PC-9 (cell line): ENCODE data around the gene GVQW3. TPM values are rescaled to one million over a fixed set of nuclear protein-coding genes. Genes with fewer than 3 reads are reported as not detected.
"Not testable (repeated sequence)": the region's sequence is repeated elsewhere in the genome, so short reads cannot be mapped to it uniquely, and the experiment has no call there.

Experiments
- BruUV-seq: library from RNA; stranded (reverse); fragments of 400-500 nt; replicated peaks from 2 replicates; lab custom pipeline; 2021; lab: Mats Ljungman, UMichigan
- CTCF ChIA-PET: fragments of 300-600 bp; sonication (Branson Sonifier 250); formaldehyde crosslinking; loops from one replicate; lab custom pipeline; 2022; ENCODE audit warnings: antibody characterized with exemption; lab: Charles Lee
- POLR2A ChIA-PET: fragments of 300-600 bp; sonication (Branson Sonifier 250); formaldehyde crosslinking; loops from one replicate; lab custom pipeline; 2022; ENCODE audit warnings: antibody characterized with exemption; ENCODE audit not compliant: unreplicated experiment; lab: Charles Lee
- DNase-seq, 2 experiments: peaks; one replicate each; pipeline versions ENCODE4 v3.0.0 to v3.0.0-alpha.2; 2015 to 2022; ENCODE audit warnings: mixed read lengths in 1 of 2
- H2AFZ ChIP-seq: fragments of 200-600 bp; sonication (generic); 2 replicates; pipeline ENCODE4 v1.8.1; 2017; ENCODE audit warnings: antibody characterized with exemption
- H3F3A ChIP-seq: fragments of 200-600 bp; sonication (generic); 2 replicates; pipeline ENCODE4 v1.8.1; 2017; ENCODE audit warnings: antibody characterized with exemption, mild to moderate bottlenecking, low read depth; ENCODE audit not compliant: insufficient read depth
- H3K27ac ChIP-seq: fragments of 200-600 bp; sonication (generic); 2 replicates; pipeline ENCODE4 v1.6.1; 2016; ENCODE audit warnings: mixed run types
- H3K27me3 ChIP-seq: fragments of 200-600 bp; sonication (generic); 2 replicates; pipeline ENCODE4 v1.6.1; 2016; ENCODE audit warnings: low read depth, mixed run types; ENCODE audit not compliant: insufficient read depth
- H3K36me3 ChIP-seq: fragments of 200-600 bp; sonication (generic); 2 replicates; pipeline ENCODE4 v1.6.1; 2016; ENCODE audit warnings: low read depth, mixed run types
- H3K4me1 ChIP-seq: fragments of 200-600 bp; sonication (generic); replicated peaks from 2 replicates; pipeline ENCODE4 v1.6.1; 2016; ENCODE audit warnings: mixed run types; ENCODE audit not compliant: insufficient read depth
- H3K4me2 ChIP-seq: fragments of 200-600 bp; sonication (generic); 2 replicates; pipeline ENCODE4 v1.6.1; 2017; ENCODE audit warnings: mixed run types
- H3K4me3 ChIP-seq: fragments of 200-600 bp; sonication (generic); 2 replicates; pipeline ENCODE4 v1.6.1; 2016; ENCODE audit warnings: mixed run types
- H3K79me2 ChIP-seq: fragments of 200-600 bp; sonication (generic); 2 replicates; pipeline ENCODE4 v1.6.1; 2017; ENCODE audit warnings: low read depth, mixed run types
- H3K9me2 ChIP-seq: fragments of 200-600 bp; sonication (generic); 2 replicates; pipeline ENCODE4 v1.8.1; 2017; ENCODE audit warnings: mild to moderate bottlenecking; ENCODE audit not compliant: insufficient read depth
- H3K9me3 ChIP-seq: fragments of 200-600 bp; sonication (generic); 2 replicates; pipeline ENCODE4 v1.8.1; 2016; ENCODE audit warnings: low read depth; ENCODE audit not compliant: insufficient read depth
- H4K20me1 ChIP-seq: fragments of 200-600 bp; sonication (generic); 2 replicates; pipeline ENCODE4 v1.8.1; 2017; ENCODE audit not compliant: insufficient read depth
- CTCF ChIP-seq: fragments of 200-600 bp; sonication (generic); conservative IDR thresholded peaks from 2 replicates; pipeline ENCODE4 v1.6.1; 2017; ENCODE audit warnings: mixed run types, antibody characterized with exemption, mild to moderate bottlenecking, moderate library complexity
- EZH2 ChIP-seq: fragments of 200-600 bp; sonication (generic); IDR thresholded peaks from 2 replicates; pipeline ENCODE4 v1.8.0; 2017; ENCODE audit warnings: antibody characterized with exemption, low read depth
- intact Hi-C: fragments of 100-400 bp; cut with micrococcal nuclease; formaldehyde crosslinking; loops from one replicate; pipeline ENCODE4 v1.10.0; 2022; ENCODE audit not compliant: unreplicated experiment
- total RNA-seq: library from RNA; stranded (reverse); gene quantifications from 2 replicates; pipeline ENCODE4 v1.2.3, GENCODE V29; 2021

Gene GVQW3
- total RNA-seq, 1 experiment from 2014 or later, result 11.1 TPM

- BruUV-seq, result no TSS peak
- intact Hi-C loops, result no loop called here
- POLR2A ChIA-PET, result no interaction called here
Observed at GRCh38 chr11:76395296-76395695, 14.2 kb downstream of the GVQW3 start.

GRCh38 chr11:76397383-76397782 lies 16.3 kb downstream of the GVQW3 start:
- no peak for DNase-seq
- ChIA-PET CTCF (no interaction called here), POLR2A (no interaction called here)
- TF ChIP-seq EZH2, result no peak
- H3K9me2 ChIP-seq, result no peaks in the 10 kb centered on the region
- no peaks in the 10 kb centered on the region for H3K79me2 ChIP-seq
- no peak overlapping the region for H2AFZ ChIP-seq
- H3K4me2 ChIP-seq, result no peak overlapping the region
- intact Hi-C loops, result no loop called here
- no peaks in the 10 kb centered on the region for H3K4me1 ChIP-seq
- H3K27ac ChIP-seq, result no peak overlapping the region
- no peaks in the 10 kb centered on the region for H4K20me1 ChIP-seq
- no peaks in the 10 kb centered on the region for H3F3A ChIP-seq
- H3K27me3 ChIP-seq, result no peaks in the 10 kb centered on the region
- H3K9me3 ChIP-seq, result no peaks in the 10 kb centered on the region
- H3K4me3 ChIP-seq, result no peak overlapping the region
- H3K36me3 ChIP-seq, result no peaks in the 10 kb centered on the region
- no TSS peak for BruUV-seq

More at GRCh38 chr11:76395296-76395695, 14.2 kb downstream of the GVQW3 start:
- no peak overlapping the region for H2AFZ ChIP-seq
- H3K27ac ChIP-seq, result no peak overlapping the region
- no peaks in the 10 kb centered on the region for H3F3A ChIP-seq
- TF ChIP-seq EZH2 (no peak), CTCF (no peak)
- no peaks in the 10 kb centered on the region for H4K20me1 ChIP-seq
- no peaks in the 10 kb centered on the region for H3K9me2 ChIP-seq
- no peak overlapping the region for H3K4me3 ChIP-seq
- no peaks in the 10 kb centered on the region for H3K79me2 ChIP-seq
- H3K36me3 ChIP-seq, result no peaks in the 10 kb centered on the region
- H3K4me2 ChIP-seq, result no peak overlapping the region
- CTCF ChIA-PET, result no interaction called here
- no peaks in the 10 kb centered on the region for H3K27me3 ChIP-seq
- DNase-seq, result no peak
- no peaks in the 10 kb centered on the region for H3K9me3 ChIP-seq
- no peaks in the 10 kb centered on the region for H3K4me1 ChIP-seq

GRCh38 chr11:76400967-76401366 lies 19.8 kb downstream of the GVQW3 start:
- no TSS peak for BruUV-seq
- H3K4me3 ChIP-seq, result no peak overlapping the region
- no peak for DNase-seq
- H3K79me2 ChIP-seq, result no peaks in the 10 kb centered on the region
- no peak overlapping the region for H2AFZ ChIP-seq
- intact Hi-C loops, result no loop called here
- H3K9me3 ChIP-seq, result no peaks in the 10 kb centered on the region
- POLR2A ChIA-PET, result no interaction called here
- no peaks in the 10 kb centered on the region for H3K27me3 ChIP-seq
- H3K4me2 ChIP-seq, result no peak overlapping the region
- H3K9me2 ChIP-seq, result no peaks in the 10 kb centered on the region
- no peaks in the 10 kb centered on the region for H3K4me1 ChIP-seq
- TF ChIP-seq CTCF, result no peak
- TF ChIP-seq EZH2, result no peak
- CTCF ChIA-PET, result interaction anchor here (0.7 kb wide), 1 partner anchor 678 kb away, joined by 3 read pairs; no protein-coding TSS in a partner anchor
- no peaks in the 10 kb centered on the region for H4K20me1 ChIP-seq
- no peak overlapping the region for H3K27ac ChIP-seq
- no peaks in the 10 kb centered on the region for H3F3A ChIP-seq
- no peaks in the 10 kb centered on the region for H3K36me3 ChIP-seq

GRCh38 chr11:76401484-76401883 lies 20.4 kb downstream of the GVQW3 start:
- H2AFZ ChIP-seq, H3K9me3 ChIP-seq, H3K79me2 ChIP-seq, H3F3A ChIP-seq, H3K27ac ChIP-seq, H3K9me2 ChIP-seq, DNase-seq, BruUV-seq, H3K4me1 ChIP-seq, H3K27me3 ChIP-seq, H3K4me2 ChIP-seq, H4K20me1 ChIP-seq, H3K36me3 ChIP-seq, H3K4me3 ChIP-seq, intact Hi-C loops: not testable (repeated sequence)
- ChIA-PET POLR2A (interaction anchor here (0.8 kb wide), 1 partner anchor 11 kb away, joined by 7 read pairs; no protein-coding TSS in a partner anchor), CTCF (interaction anchor here (0.7 kb wide), 1 partner anchor 678 kb away, joined by 3 read pairs; no protein-coding TSS in a partner anchor)
